Endodermal cell (in vitro differentiated cells): Measurements from ENCODE around the gene PRKG2. TPM values are rescaled to one million over a fixed set of nuclear protein-coding genes. Genes with fewer than 3 reads are reported as not detected.

ENCODE experiments used
- DNase-seq: peaks from one replicate; pipeline ENCODE4 v3.0.0-alpha.2; 2017
- H3K27ac ChIP-seq: 2 replicates; pipeline ENCODE4 v1.5.1; 2013; ENCODE audit warnings: mild to moderate bottlenecking, low read depth, low read length, moderate library complexity
- H3K27me3 ChIP-seq: 2 replicates; pipeline ENCODE4 v1.6.1; 2013; ENCODE audit warnings: mild to moderate bottlenecking, low read length, moderate library complexity; ENCODE audit not compliant: insufficient read depth, control insufficient read depth, poor library complexity, severe bottlenecking
- H3K36me3 ChIP-seq: 2 replicates; pipeline ENCODE4 v1.7.0; 2013; ENCODE audit warnings: mild to moderate bottlenecking, low read length, moderate library complexity; ENCODE audit not compliant: control insufficient read depth, insufficient read depth
- H3K4me1 ChIP-seq: one replicate; pipeline ENCODE4 v1.7.0; 2013; ENCODE audit warnings: low read length; ENCODE audit not compliant: control insufficient read depth, insufficient read depth
- H3K4me3 ChIP-seq: 2 replicates; pipeline ENCODE4 v1.5.1; 2013; ENCODE audit warnings: mild to moderate bottlenecking, low read length, moderate library complexity
- H3K9ac ChIP-seq: 2 replicates; pipeline ENCODE4 v1.6.1; 2013; ENCODE audit warnings: mild to moderate bottlenecking, low read length, moderate library complexity; ENCODE audit not compliant: poor library complexity, severe bottlenecking; ENCODE audit errors: extremely low read depth
- H3K9me3 ChIP-seq: 2 replicates; pipeline ENCODE4 v1.6.1; 2013; ENCODE audit warnings: mild to moderate bottlenecking, low read length, moderate library complexity; ENCODE audit not compliant: control insufficient read depth
- H3K27ac Mint-ChIP-seq: 2 replicates; pipeline ENCODE4 v1.8.0; 2020; ENCODE audit warnings: mixed read lengths
- H3K27me3 Mint-ChIP-seq: 2 replicates; pipeline ENCODE4 v1.8.0; 2021; ENCODE audit warnings: mild to moderate bottlenecking, mixed read lengths; ENCODE audit not compliant: insufficient read depth
- H3K36me3 Mint-ChIP-seq: 2 replicates; pipeline ENCODE4 v1.8.0; 2020; ENCODE audit warnings: low read depth, mixed read lengths
- H3K4me1 Mint-ChIP-seq: 2 replicates; pipeline ENCODE4 v1.8.0; 2020; ENCODE audit warnings: mixed read lengths
- H3K4me3 Mint-ChIP-seq: 2 replicates; pipeline ENCODE4 v1.8.0; 2020; ENCODE audit warnings: mild to moderate bottlenecking, moderate library complexity, mixed read lengths
- H3K9me3 Mint-ChIP-seq: 2 replicates; pipeline ENCODE4 v1.8.0; 2020; ENCODE audit warnings: mild to moderate bottlenecking, mixed read lengths
- WGBS, 2 experiments: methylation state at CpG; one replicate each; pipeline versions ENCODE4 v1.1.5 to v1.1.7; 2013; ENCODE audit warnings: missing lambda C conversion rate in 2 of 2, mixed read lengths in 1 of 2; ENCODE audit not compliant: insufficient coverage in 1 of 2, insufficient read length in 1 of 2; 5-methylcytosine and 5-hydroxymethylcytosine counted together
- total RNA-seq, 2 donors: library from RNA; stranded (reverse); fragmentation: NEBNext Ultra II Directional in 1 of 2; extraction: Animal tissue kit (Norgen Biotek cat#: 25700) in 1 of 2; gene quantifications; 2 replicates in 1 of 2; 3 replicates in 1 of 2; pipeline ENCODE4 v1.2.1, GENCODE V29; 2021
- TF ChIP-seq, protein P1 (sequence below): fragments of 200-600 bp; sonication (generic); conservative IDR thresholded peaks from 2 replicates; pipeline ENCODE4 v1.5.0; 2021; ENCODE audit warnings: antibody characterized with exemption, mild to moderate bottlenecking

The PRKG2 gene
- total RNA-seq, 2 donors from 2014 or later: 1.3 to 2.4 TPM

DNA sequence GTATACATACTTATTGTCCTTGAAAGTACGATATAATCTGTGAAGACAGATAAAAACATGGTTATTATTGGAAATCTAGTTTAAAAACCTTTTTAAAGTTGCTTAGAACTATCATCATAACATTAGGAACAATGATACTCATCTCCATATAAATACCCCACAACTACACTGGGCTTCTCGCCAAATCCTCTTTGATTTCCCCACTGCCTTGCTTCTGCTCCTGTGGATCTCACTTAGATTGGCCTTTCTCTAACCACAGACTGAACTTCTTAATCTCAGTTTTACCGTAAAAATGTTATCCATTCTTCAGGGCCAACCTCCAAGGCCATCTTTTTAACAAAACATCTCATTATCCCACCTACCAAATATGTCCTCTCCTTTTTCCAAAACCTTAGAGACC is 77.6 kb downstream of the PRKG2 start:
- Histone ChIP-seq H3K4me1 (no peaks in the 10 kb centered on the region), H3K27me3 (no peaks in the 10 kb centered on the region), H3K9ac (no peak overlapping the region), H3K4me3 (no peak overlapping the region), H3K9me3 (no peaks in the 10 kb centered on the region), H3K36me3 (no peaks in the 10 kb centered on the region), H3K27ac (no peak overlapping the region)
- Mint-ChIP-seq H3K27me3 (no peaks in the 10 kb centered on the region), H3K36me3 (peaks cover 7% of the 10 kb centered on the region), H3K4me3 (no peak overlapping the region), H3K9me3 (no peaks in the 10 kb centered on the region), H3K27ac (no peak overlapping the region), H3K4me1 (peaks cover 1% of the 10 kb centered on the region)
- 77 to 94% methylated on average over 2 of the region's 3 CpGs for WGBS, 2 experiments
- TF ChIP-seq, protein P1, sequence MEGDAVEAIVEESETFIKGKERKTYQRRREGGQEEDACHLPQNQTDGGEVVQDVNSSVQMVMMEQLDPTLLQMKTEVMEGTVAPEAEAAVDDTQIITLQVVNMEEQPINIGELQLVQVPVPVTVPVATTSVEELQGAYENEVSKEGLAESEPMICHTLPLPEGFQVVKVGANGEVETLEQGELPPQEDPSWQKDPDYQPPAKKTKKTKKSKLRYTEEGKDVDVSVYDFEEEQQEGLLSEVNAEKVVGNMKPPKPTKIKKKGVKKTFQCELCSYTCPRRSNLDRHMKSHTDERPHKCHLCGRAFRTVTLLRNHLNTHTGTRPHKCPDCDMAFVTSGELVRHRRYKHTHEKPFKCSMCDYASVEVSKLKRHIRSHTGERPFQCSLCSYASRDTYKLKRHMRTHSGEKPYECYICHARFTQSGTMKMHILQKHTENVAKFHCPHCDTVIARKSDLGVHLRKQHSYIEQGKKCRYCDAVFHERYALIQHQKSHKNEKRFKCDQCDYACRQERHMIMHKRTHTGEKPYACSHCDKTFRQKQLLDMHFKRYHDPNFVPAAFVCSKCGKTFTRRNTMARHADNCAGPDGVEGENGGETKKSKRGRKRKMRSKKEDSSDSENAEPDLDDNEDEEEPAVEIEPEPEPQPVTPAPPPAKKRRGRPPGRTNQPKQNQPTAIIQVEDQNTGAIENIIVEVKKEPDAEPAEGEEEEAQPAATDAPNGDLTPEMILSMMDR: no peak
- no peak for DNase-seq

DNA sequence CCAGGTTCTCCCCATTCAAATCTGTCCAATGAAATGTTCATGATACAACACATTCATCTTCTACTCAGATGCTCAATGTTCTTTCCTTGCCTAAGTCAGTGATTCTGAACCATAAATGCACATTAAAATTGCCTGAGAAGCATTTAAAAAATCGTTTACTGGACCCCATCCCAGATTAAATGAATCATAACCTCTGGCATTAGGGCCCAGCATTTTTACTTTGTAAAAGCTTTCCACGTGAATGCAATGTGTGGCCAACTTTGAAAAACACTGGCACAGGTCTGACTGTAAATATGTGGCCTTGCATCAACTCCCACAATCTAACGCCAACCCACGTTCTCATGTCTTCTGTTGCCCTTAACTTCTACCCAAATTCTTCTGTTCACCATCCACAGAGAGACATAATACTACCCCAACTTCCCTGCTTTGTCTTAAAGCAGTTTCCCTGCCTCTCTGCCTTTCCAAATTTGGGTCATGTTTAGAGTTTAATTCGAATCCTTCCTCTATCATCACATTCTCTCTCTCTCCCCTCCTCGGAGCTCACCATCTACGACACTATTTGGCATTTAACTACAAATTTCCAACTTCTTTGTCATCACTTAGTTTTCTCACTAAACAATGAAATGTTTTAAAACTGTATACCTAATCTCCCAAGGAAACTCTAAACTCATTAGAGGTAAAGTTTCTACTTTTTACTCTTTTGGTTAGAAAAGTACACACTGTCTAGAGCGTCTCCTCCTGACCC is 78.7 kb downstream of the PRKG2 start:
- H3K36me3 ChIP-seq: no peaks in the 10 kb centered on the region
- no peak overlapping the region for H3K4me3 ChIP-seq
- no peaks in the 10 kb centered on the region for H3K9me3 ChIP-seq
- peaks cover 1% of the 10 kb centered on the region for H3K4me1 Mint-ChIP-seq
- no peak overlapping the region for H3K27ac ChIP-seq
- peaks cover 7% of the 10 kb centered on the region for H3K36me3 Mint-ChIP-seq
- no peaks in the 10 kb centered on the region for H3K4me1 ChIP-seq
- H3K4me3 Mint-ChIP-seq: no peak overlapping the region
- no peak overlapping the region for H3K9ac ChIP-seq
- no peaks in the 10 kb centered on the region for H3K27me3 ChIP-seq
- no peaks in the 10 kb centered on the region for H3K9me3 Mint-ChIP-seq
- 91 to 94% methylated on average over 6 to 8 of the region's 8 CpGs for WGBS, 2 experiments
- TF ChIP-seq, protein P1: no peak
- DNase-seq: no peak
- no peak overlapping the region for H3K27ac Mint-ChIP-seq
- H3K27me3 Mint-ChIP-seq: no peaks in the 10 kb centered on the region

DNA sequence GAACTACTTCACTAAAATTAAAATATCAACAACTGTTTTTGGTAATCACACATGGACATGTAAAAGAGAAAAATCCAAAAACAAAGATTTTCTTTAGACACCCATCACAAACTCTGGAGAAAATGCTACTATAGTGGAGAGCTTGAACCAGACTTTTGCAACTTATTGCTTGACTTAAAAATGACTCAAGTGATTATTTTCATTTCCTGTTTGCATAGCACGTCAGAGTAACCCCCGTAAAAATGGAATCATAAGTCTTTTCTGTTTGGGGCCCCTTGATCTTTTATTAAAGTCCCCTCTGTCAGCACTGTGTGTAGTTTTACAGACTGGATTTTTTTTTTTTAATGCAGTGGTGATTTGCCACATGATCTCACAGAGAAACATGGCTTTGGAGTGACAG is 79.5 kb downstream of the PRKG2 start:
- H3K27ac Mint-ChIP-seq: no peak overlapping the region

More for the DNA sequence above, 79.5 kb downstream of the PRKG2 start:
- H3K27me3 ChIP-seq: no peaks in the 10 kb centered on the region
- 97 to 100% methylated on average over 2 of the region's 2 CpGs for WGBS, 2 experiments
- H3K4me3 ChIP-seq: no peak overlapping the region
- H3K9me3 ChIP-seq: no peaks in the 10 kb centered on the region
- Mint-ChIP-seq H3K4me1 (peaks cover 1% of the 10 kb centered on the region), H3K27me3 (no peaks in the 10 kb centered on the region), H3K4me3 (no peak overlapping the region), H3K9me3 (no peaks in the 10 kb centered on the region), H3K36me3 (peaks cover 10% of the 10 kb centered on the region)
- TF ChIP-seq, protein P1: no peak
- no peaks in the 10 kb centered on the region for H3K4me1 ChIP-seq
- DNase-seq: no peak
- no peak overlapping the region for H3K27ac ChIP-seq
- no peaks in the 10 kb centered on the region for H3K36me3 ChIP-seq
- no peak overlapping the region for H3K9ac ChIP-seq
